HepG2 (cell line): ENCODE data around the gene B3GALNT2. TPM values are rescaled to one million over a fixed set of nuclear protein-coding genes. Genes with fewer than 3 reads are reported as not detected.

Experiments used
- ATF4 ChIP-seq, 2 experiments: fragments of 450-650 bp in 1 of 2; sonication (generic) in 1 of 2; formaldehyde crosslinking; IDR thresholded peaks; 2 replicates each; pipeline versions ENCODE4 v1.5.0 to v1.8.0; 2020 to 2022; ENCODE audit warnings: mild to moderate bottlenecking in 1 of 2, missing genetic modification reagents in 1 of 2
- ATRX ChIP-seq: sonication (generic); formaldehyde crosslinking; IDR thresholded peaks from 2 replicates; pipeline ENCODE4 v1.4.0; 2020; ENCODE audit warnings: missing genetic modification reagents, borderline replicate concordance
- DMAP1 ChIP-seq: IDR thresholded peaks from 2 replicates; pipeline ENCODE4 v1.6.1; 2016
- ELF1 ChIP-seq: sonication (generic); formaldehyde crosslinking; IDR thresholded peaks from 2 replicates; pipeline ENCODE4 v1.4.0; 2020; ENCODE audit warnings: missing genetic modification reagents
- HDAC2 ChIP-seq: sonication (generic); formaldehyde crosslinking; IDR thresholded peaks from 2 replicates; pipeline ENCODE4 v1.4.0; 2020; ENCODE audit warnings: missing genetic modification reagents
- MAZ ChIP-seq, 2 experiments: sonication (generic) in 1 of 2; formaldehyde crosslinking in 1 of 2; IDR thresholded peaks; 2 replicates each; pipeline versions ENCODE4 v1.5.0 to v1.6.1; 2012 to 2020; ENCODE audit warnings: low read depth in 2 of 2, mild to moderate bottlenecking in 2 of 2, borderline replicate concordance in 1 of 2, improper control_type of control experiment in 1 of 2, low read length in 1 of 2, missing genetic modification reagents in 1 of 2, moderate library complexity in 1 of 2
- MED8 ChIP-seq: sonication (generic); formaldehyde crosslinking; IDR thresholded peaks from 2 replicates; pipeline ENCODE4 v1.8.1; 2023; ENCODE audit warnings: mild to moderate bottlenecking, missing genetic modification reagents; ENCODE audit not compliant: insufficient replicate concordance
- MLXIP ChIP-seq: sonication (generic); formaldehyde crosslinking; IDR thresholded peaks from 2 replicates; pipeline ENCODE4 v1.9.0; 2021; ENCODE audit warnings: missing genetic modification reagents, borderline replicate concordance
- MYPOP ChIP-seq: sonication (generic); formaldehyde crosslinking; IDR thresholded peaks from 2 replicates; pipeline ENCODE4 v1.8.1; 2023; ENCODE audit warnings: mild to moderate bottlenecking, moderate library complexity, missing genetic modification reagents
- PHF20 ChIP-seq: sonication (generic); formaldehyde crosslinking; IDR thresholded peaks from 2 replicates; pipeline ENCODE4 v1.5.0; 2020; ENCODE audit warnings: mild to moderate bottlenecking, missing genetic modification reagents
- RBM39 ChIP-seq: fragments of 200-400 bp; formaldehyde crosslinking; IDR thresholded peaks from one replicate; pipeline ENCODE4 v1.6.1; 2018; ENCODE audit warnings: antibody characterized with exemption, mild to moderate bottlenecking, low read depth, low read length; ENCODE audit not compliant: poor library complexity, severe bottlenecking
- ZNF10 ChIP-seq: sonication (generic); formaldehyde crosslinking; IDR thresholded peaks from 2 replicates; pipeline ENCODE4 v1.4.0; 2020; ENCODE audit warnings: mild to moderate bottlenecking, low read depth, missing genetic modification reagents, borderline replicate concordance
- ZNF317 ChIP-seq: sonication (generic); formaldehyde crosslinking; IDR thresholded peaks from 2 replicates; pipeline ENCODE4 v1.5.0; 2020; ENCODE audit warnings: mild to moderate bottlenecking, missing genetic modification reagents
- ZNF569 ChIP-seq: sonication (generic); formaldehyde crosslinking; IDR thresholded peaks from 2 replicates; pipeline ENCODE4 v1.5.0; 2020; ENCODE audit warnings: mild to moderate bottlenecking, missing genetic modification reagents, moderate library complexity, borderline replicate concordance
- ZNF616 ChIP-seq: sonication (generic); formaldehyde crosslinking; IDR thresholded peaks from 2 replicates; pipeline ENCODE4 v1.5.0; 2020; ENCODE audit warnings: low read depth, mild to moderate bottlenecking, missing genetic modification reagents
- ZNF687 ChIP-seq: sonication (generic); formaldehyde crosslinking; IDR thresholded peaks from 2 replicates; pipeline ENCODE4 v1.5.1; 2020; ENCODE audit warnings: mild to moderate bottlenecking, missing genetic modification reagents, moderate library complexity
- polyA plus RNA-seq, 8 experiments: library from polyadenylated mRNA; depleted of rRNA in 3 of 8; stranded (reverse) in 7 of 8; unstranded in 1 of 8; fragments of >200 nt; fragmentation: Illumina TruSeq in 4 of 8; extraction: Trizol in 4 of 8; gene quantifications; 2 replicates each; pipeline versions ENCODE4 v1.2.1 to v1.2.3, GENCODE V29; 2011 to 2016; ENCODE audit warnings: low read depth in 4 of 8, missing spikeins in 1 of 8, mixed read lengths in 1 of 8; ENCODE audit not compliant: insufficient read depth in 1 of 8
- total RNA-seq, 5 experiments: library from RNA; depleted of rRNA; stranded (reverse); fragments of >200 nt; fragmentation: Illumina TruSeq; extraction: Trizol; gene quantifications; 2 replicates each; pipeline ENCODE4 v1.2.3, GENCODE V29; 2016; ENCODE audit warnings: low read depth in 1 of 5

The B3GALNT2 gene
- total and polyA plus RNA-seq, 2 of the 13 experiments (the other 11 are each of a cell fraction or from before 2014, with no cell fraction given), result 16.5 to 28.9 TPM

- peak; percentile 94 for TF ChIP-seq ZNF687 (CRISPR knock-in tag)
- peak; percentile 89 for TF ChIP-seq ZNF317 (CRISPR knock-in tag)
- no peak; the same call in 1 of the 2 replicates for TF ChIP-seq MLXIP (CRISPR knock-in tag)
- peak; percentile 91 for TF ChIP-seq DMAP1
- no peak for TF ChIP-seq ZNF10 (CRISPR knock-in tag)
- TF ChIP-seq MYPOP (CRISPR knock-in tag), result peak; percentile 85
- TF ChIP-seq RBM39, result no peak
- no peak for TF ChIP-seq MED8 (CRISPR knock-in tag)
- TF ChIP-seq ELF1 (CRISPR knock-in tag), result peak; percentile 93
- TF ChIP-seq ATRX (CRISPR knock-in tag), result no peak
- no peak for TF ChIP-seq ZNF616 (CRISPR knock-in tag)
- TF ChIP-seq ATF4 (CRISPR knock-in tag; IDR thresholded peaks at IDR 0.05), result peak in 1 of 2 experiments; percentile 64; a peak in 1 of 4 replicates
- TF ChIP-seq ZNF569 (CRISPR knock-in tag), result peak; percentile 48; the same call in 1 of the 2 replicates
- peak; percentile 26; the same call in 1 of the 2 replicates for TF ChIP-seq HDAC2 (CRISPR knock-in tag)
- TF ChIP-seq MAZ (IDR thresholded peaks at IDR 0.05; ENCODE audit: borderline replicate concordance, low read depth, low read length), result peak; percentile 83
- peak; percentile 83 for TF ChIP-seq MAZ (CRISPR knock-in tag; IDR thresholded peaks at IDR 0.05; ENCODE audit: low read depth)
- TF ChIP-seq PHF20 (CRISPR knock-in tag), result peak; percentile 47; the same call in 1 of the 2 replicates
Observed at GRCh38 chr1:235504494-235505222, 406 bp upstream of the B3GALNT2 start (continued).
